Common myeloid progenitor, CD34-positive (primary cell): ENCODE measurements around the gene ATP2C2.

Experiments used
- CTCF ChIA-PET: fragments of 350-600 bp; sonication (Branson Sonifier 250); formaldehyde crosslinking; loops from one replicate; lab custom pipeline; 2021; ENCODE audit warnings: antibody characterized with exemption; lab: Charles Lee
- POLR2A ChIA-PET: fragments of 350-600 bp; sonication (Branson Sonifier 250); formaldehyde crosslinking; loops from one replicate; lab custom pipeline; 2021; ENCODE audit warnings: antibody characterized with exemption; lab: Charles Lee
- DNase-seq, 3 donors: peaks; one replicate each; pipeline versions ENCODE4 v3.0.0 to v3.0.0-alpha.2; 2013
- H3K27ac ChIP-seq, 2 experiments: 1 replicate in 1 of 2; 2 replicates in 1 of 2; pipeline ENCODE4 v1.7.0; 2013; ENCODE audit warnings: inconsistent platforms in 2 of 2, low read length in 2 of 2, mild to moderate bottlenecking in 2 of 2, low read depth in 1 of 2, moderate library complexity in 1 of 2; ENCODE audit not compliant: severe bottlenecking in 2 of 2, insufficient read depth in 1 of 2, poor library complexity in 1 of 2
- H3K27me3 ChIP-seq, 5 experiments: replicated peaks in 2 of 5; 1 replicate in 3 of 5; 2 replicates in 2 of 5; pipeline versions ENCODE4 v1.6.1 to v1.7.0; 2013; ENCODE audit warnings: low read length in 4 of 5, mild to moderate bottlenecking in 2 of 5, moderate library complexity in 2 of 5, inconsistent platforms in 1 of 5; ENCODE audit not compliant: insufficient read depth in 5 of 5, control insufficient read depth in 4 of 5
- H3K36me3 ChIP-seq, 4 experiments: 1 replicate in 2 of 4; 2 replicates in 2 of 4; pipeline versions ENCODE4 v1.6.1 to v1.7.0; 2013; ENCODE audit warnings: low read length in 3 of 4, control low read depth in 1 of 4, mild to moderate bottlenecking in 1 of 4; ENCODE audit not compliant: control insufficient read depth in 4 of 4, insufficient read depth in 4 of 4
- H3K4me1 ChIP-seq, 4 experiments: 1 replicate in 3 of 4; 2 replicates in 1 of 4; pipeline versions ENCODE4 v1.6.1 to v1.7.1; 2013; ENCODE audit warnings: low read length in 3 of 4, mild to moderate bottlenecking in 3 of 4, control low read depth in 1 of 4, inconsistent platforms in 1 of 4, moderate library complexity in 1 of 4; ENCODE audit not compliant: control insufficient read depth in 4 of 4, insufficient read depth in 4 of 4; ENCODE audit errors: control extremely low read depth in 1 of 4
- H3K4me3 ChIP-seq, 7 experiments: 1 replicate in 4 of 7; 2 replicates in 3 of 7; pipeline versions ENCODE4 v1.5.1 to v1.7.0; 2013; ENCODE audit warnings: mild to moderate bottlenecking in 7 of 7, low read length in 6 of 7, moderate library complexity in 6 of 7, inconsistent platforms in 2 of 7, low read depth in 2 of 7, control low read depth in 1 of 7; ENCODE audit not compliant: insufficient read depth in 4 of 7, control insufficient read depth in 1 of 7; ENCODE audit errors: extremely low read depth in 1 of 7
- H3K9me3 ChIP-seq, 5 experiments: 1 replicate in 4 of 5; 2 replicates in 1 of 5; pipeline versions ENCODE4 v1.6.1 to v1.7.1; 2013; ENCODE audit warnings: low read length in 4 of 5, mild to moderate bottlenecking in 2 of 5, inconsistent platforms in 1 of 5, low read depth in 1 of 5, moderate library complexity in 1 of 5; ENCODE audit not compliant: control insufficient read depth in 4 of 5, insufficient read depth in 2 of 5; ENCODE audit errors: control extremely low read depth in 1 of 5
- WGBS: methylation state at CpG from one replicate; pipeline ENCODE4 v1.1.5; 2013; ENCODE audit not compliant: insufficient coverage; 5-methylcytosine and 5-hydroxymethylcytosine counted together

ATP2C2 gene

GRCh38 chr16:84500531-84500930, 132.2 kb downstream of the ATP2C2 start:
- ChIA-PET CTCF (no interaction called here), POLR2A (no interaction called here)
- WGBS: 98% methylated on average over 10 of the region's 13 CpGs
- H3K4me3 ChIP-seq: no peak overlapping the region
- H3K27me3 ChIP-seq: no peaks in the 10 kb centered on the region
- peaks cover 0 to 16% (median 14%) of the 10 kb centered on the region in 4 experiments for H3K4me1 ChIP-seq
- peaks cover 0 to 25% (median 12%) of the 10 kb centered on the region in 4 experiments for H3K36me3 ChIP-seq
- no peaks in the 10 kb centered on the region for H3K9me3 ChIP-seq
- no peak for DNase-seq
- H3K27ac ChIP-seq: no peak overlapping the region

- Histone ChIP-seq H3K4me3 (no peak overlapping the region), H3K4me1 (peaks cover 0 to 22% (median 19%) of the 10 kb centered on the region in 4 experiments), H3K27ac (no peak overlapping the region), H3K36me3 (peaks cover 0 to 18% (median 11%) of the 10 kb centered on the region in 4 experiments), H3K27me3 (no peaks in the 10 kb centered on the region), H3K9me3 (no peaks in the 10 kb centered on the region)
- WGBS: 91% methylated on average over 10 of the region's 12 CpGs
- CTCF ChIA-PET: no interaction called here
- no peak for DNase-seq
- POLR2A ChIA-PET: no interaction called here
These were observed 132.9 kb downstream of the ATP2C2 start for GRCh38 chr16:84501077-84501735.

GRCh38 chr16:84502075-84502474, 133.7 kb downstream of the ATP2C2 start:
- ChIA-PET POLR2A (no interaction called here), CTCF (interaction anchor here (0.9 kb wide), 1 partner anchor 20 kb away, joined by 3 read pairs; no protein-coding TSS in a partner anchor)
- WGBS: 93% methylated on average over 13 of the region's 13 CpGs
- Histone ChIP-seq H3K4me3 (no peak overlapping the region), H3K36me3 (peaks cover 0 to 10% (median 8%) of the 10 kb centered on the region in 4 experiments), H3K9me3 (no peaks in the 10 kb centered on the region), H3K4me1 (peaks cover 0 to 24% (median 21%) of the 10 kb centered on the region in 4 experiments), H3K27ac (no peak overlapping the region), H3K27me3 (no peaks in the 10 kb centered on the region)
- DNase-seq: no peak

- Histone ChIP-seq H3K4me1 (peaks cover 0 to 24% (median 21%) of the 10 kb centered on the region in 4 experiments), H3K36me3 (peaks cover 0 to 10% (median 4%) of the 10 kb centered on the region in 4 experiments), H3K27me3 (no peaks in the 10 kb centered on the region), H3K4me3 (no peak overlapping the region), H3K9me3 (no peaks in the 10 kb centered on the region), H3K27ac (no peak overlapping the region)
- no peak for DNase-seq
- POLR2A ChIA-PET: no interaction called here
- 100% methylated on average over 6 of the region's 6 CpGs for WGBS
- CTCF ChIA-PET: interaction anchor here (0.9 kb wide), 1 partner anchor 21 kb away, joined by 3 read pairs; no protein-coding TSS in a partner anchor
These were observed 134.2 kb downstream of the ATP2C2 start for GRCh38 chr16:84502581-84502980.

GRCh38 chr16:84503751-84504395, 135.5 kb downstream of the ATP2C2 start:
- Histone ChIP-seq H3K9me3 (no peaks in the 10 kb centered on the region), H3K4me1 (peaks cover 0 to 24% (median 21%) of the 10 kb centered on the region in 4 experiments), H3K4me3 (peak overlapping the region; percentile 71 to 99 (median 86)), H3K27me3 (no peaks in the 10 kb centered on the region), H3K36me3 (peaks cover 0 to 10% (median 1%) of the 10 kb centered on the region in 4 experiments), H3K27ac (peak overlapping the region in 1 of 2 experiments; percentile 70)
- DNase-seq: no peak
- CTCF ChIA-PET: interaction anchor here (1.0 to 1.1 kb wide), 2 partner anchors 119 to 196 kb away, joined by 3 to 4 read pairs; no protein-coding TSS in a partner anchor
- 92% methylated on average over 5 of the region's 13 CpGs for WGBS
- POLR2A ChIA-PET: no interaction called here

- no peaks in the 10 kb centered on the region for H3K9me3 ChIP-seq
- H3K27me3 ChIP-seq: no peaks in the 10 kb centered on the region
- H3K27ac ChIP-seq: peak within 1 kb of the TSS; percentile 50 to 70
- ChIA-PET CTCF (interaction anchor here (1.0 to 12.9 kb wide), 6 partner anchors 11 to 228 kb away, joined by 3 to 151 read pairs (median 4); partner anchors contain the start of gene COTL1), POLR2A (interaction anchor here (0.6 kb wide), 1 partner anchor 613 kb away, joined by 3 read pairs; no protein-coding TSS in a partner anchor)
- DNase-seq: peak; percentile 96 to 97 (median 97)
- H3K36me3 ChIP-seq: peaks cover 0 to 7% (median 1%) of the 10 kb centered on the region in 4 experiments
- H3K4me1 ChIP-seq: peaks cover 0 to 24% (median 21%) of the 10 kb centered on the region in 4 experiments
- peak within 1 kb of the TSS; percentile 71 to 99 (median 86) for H3K4me3 ChIP-seq
- WGBS: 6% methylated on average over 36 of the region's 45 CpGs
These were observed 136.3 kb downstream of the ATP2C2 start, which contains the start of gene MEAK7 for GRCh38 chr16:84504420-84505248. MEAK7 (minus strand) TSS chr16:84504659; CDS start chr16:84498086, 6,573 bp downstream.
